Neural cell (in vitro differentiated cells): Measurements from ENCODE around the gene P2RY6. TPM values are rescaled to one million over a fixed set of nuclear protein-coding genes. Genes with fewer than 3 reads are reported as not detected.

Experiments
- H2AFZ ChIP-seq: fragments of 200-600, 300-800 bp; sonication (generic), shearing (Covaris generic); 2 replicates; pipeline ENCODE4 v1.6.0; 2014; ENCODE audit warnings: low read depth, mild to moderate bottlenecking, antibody characterized with exemption, low read length, moderate library complexity
- H3F3A ChIP-seq: fragments of 200-600 bp; shearing (Covaris generic); 2 replicates; pipeline ENCODE4 v1.6.1; 2016; ENCODE audit warnings: mild to moderate bottlenecking, moderate library complexity, mixed read lengths, antibody characterized with exemption, low read length; ENCODE audit not compliant: insufficient read depth, poor library complexity, severe bottlenecking
- H3K27ac ChIP-seq: fragments of 200-600, 300-800 bp; sonication (generic), shearing (Covaris generic); 2 replicates; pipeline ENCODE4 v1.5.1; 2014; ENCODE audit warnings: mild to moderate bottlenecking, low read length, moderate library complexity
- H3K27me3 ChIP-seq: fragments of 300-800, 200-600 bp; sonication (generic), shearing (Covaris generic); 2 replicates; pipeline ENCODE4 v1.6.0; 2014; ENCODE audit warnings: mild to moderate bottlenecking, low read depth, low read length, moderate library complexity; ENCODE audit not compliant: insufficient read depth
- H3K36me3 ChIP-seq: fragments of 300-800, 200-600 bp; sonication (generic), shearing (Covaris generic); 2 replicates; pipeline ENCODE4 v1.5.1; 2014; ENCODE audit warnings: mild to moderate bottlenecking, antibody characterized with exemption, low read length, moderate library complexity; ENCODE audit not compliant: insufficient read depth
- H3K4me2 ChIP-seq: fragments of 300-800, 200-600 bp; sonication (generic), shearing (Covaris generic); 2 replicates; pipeline ENCODE4 v1.6.0; 2014; ENCODE audit warnings: mild to moderate bottlenecking, low read length
- H3K4me3 ChIP-seq: fragments of 300-800, 200-600 bp; sonication (generic), shearing (Covaris generic); 2 replicates; pipeline ENCODE4 v1.5.1; 2014; ENCODE audit warnings: mild to moderate bottlenecking, low read length, moderate library complexity
- H3K79me2 ChIP-seq: fragments of 200-600 bp; shearing (Covaris generic); replicated peaks from 2 replicates; pipeline ENCODE4 v1.6.0; 2014; ENCODE audit warnings: mild to moderate bottlenecking, low read length, moderate library complexity; ENCODE audit not compliant: insufficient read depth
- H3K9ac ChIP-seq: fragments of 300-800, 200-600 bp; sonication (generic), shearing (Covaris generic); 2 replicates; pipeline ENCODE4 v1.6.1; 2016; ENCODE audit warnings: mild to moderate bottlenecking, low read length, mixed read lengths
- H3K9me2 ChIP-seq: fragments of 200-600 bp; shearing (Covaris generic); 2 replicates; pipeline ENCODE4 v1.6.1; 2016; ENCODE audit warnings: mild to moderate bottlenecking, low read length, mixed read lengths; ENCODE audit not compliant: insufficient read depth
- H3K9me3 ChIP-seq: fragments of 200-600, 300-800 bp; sonication (generic), shearing (Covaris generic); 2 replicates; pipeline ENCODE4 v1.6.1; 2016; ENCODE audit warnings: mild to moderate bottlenecking, mixed run types, low read length, moderate library complexity, mixed read lengths
- H4K20me1 ChIP-seq: fragments of 200-600 bp; shearing (Covaris generic); 2 replicates; pipeline ENCODE4 v1.6.1; 2016; ENCODE audit warnings: mild to moderate bottlenecking, mixed run types; ENCODE audit not compliant: insufficient read depth
- EP300 ChIP-seq: fragments of 450-650 bp; conservative IDR thresholded peaks from 2 replicates; pipeline ENCODE4 v1.6.1; 2014; ENCODE audit warnings: antibody characterized with exemption, mild to moderate bottlenecking, moderate library complexity; ENCODE audit not compliant: poor library complexity, severe bottlenecking
- EZH2 ChIP-seq: fragments of 200-600, 300-800 bp; shearing (Covaris generic), sonication (generic); IDR thresholded peaks from 2 replicates; pipeline ENCODE4 v1.6.1; 2014; ENCODE audit warnings: antibody characterized with exemption, low read length, borderline replicate concordance, mild to moderate bottlenecking; ENCODE audit not compliant: insufficient read depth, poor library complexity, severe bottlenecking
- MXI1 ChIP-seq: fragments of 450-650 bp; conservative IDR thresholded peaks from 2 replicates; pipeline ENCODE4 v1.6.1; 2014; ENCODE audit warnings: antibody characterized with exemption, mild to moderate bottlenecking; ENCODE audit not compliant: poor library complexity, severe bottlenecking
- POLR2AphosphoS5 ChIP-seq: IDR thresholded peaks from 2 replicates; pipeline ENCODE4 v1.6.1; 2012
- SMC3 ChIP-seq: fragments of 450-650 bp; conservative IDR thresholded peaks from 2 replicates; pipeline ENCODE4 v1.6.1; 2014; ENCODE audit warnings: antibody characterized with exemption, mild to moderate bottlenecking, moderate library complexity; ENCODE audit not compliant: poor library complexity
- TAF1 ChIP-seq: IDR thresholded peaks from 2 replicates; pipeline ENCODE4 v1.6.1; 2012; ENCODE audit warnings: low read depth
- polyA plus RNA-seq: library from polyadenylated mRNA; depleted of rRNA; stranded (reverse); fragments of >200 nt; gene quantifications from 2 replicates; pipeline ENCODE4 v1.2.3, GENCODE V29; 2014
- TF ChIP-seq, protein P1 (sequence below): IDR thresholded peaks from 2 replicates; pipeline ENCODE4 v1.6.1; 2012; ENCODE audit warnings: borderline replicate concordance
- TF ChIP-seq, protein P2 (sequence below): fragments of 450-650 bp; IDR thresholded peaks from 2 replicates; pipeline ENCODE4 v1.5.1; 2014; ENCODE audit warnings: antibody characterized with exemption, mild to moderate bottlenecking, moderate library complexity; ENCODE audit not compliant: poor library complexity, severe bottlenecking

The P2RY6 gene
- polyA plus RNA-seq, 1 donor from 2014 or later, result not detected

DNA sequence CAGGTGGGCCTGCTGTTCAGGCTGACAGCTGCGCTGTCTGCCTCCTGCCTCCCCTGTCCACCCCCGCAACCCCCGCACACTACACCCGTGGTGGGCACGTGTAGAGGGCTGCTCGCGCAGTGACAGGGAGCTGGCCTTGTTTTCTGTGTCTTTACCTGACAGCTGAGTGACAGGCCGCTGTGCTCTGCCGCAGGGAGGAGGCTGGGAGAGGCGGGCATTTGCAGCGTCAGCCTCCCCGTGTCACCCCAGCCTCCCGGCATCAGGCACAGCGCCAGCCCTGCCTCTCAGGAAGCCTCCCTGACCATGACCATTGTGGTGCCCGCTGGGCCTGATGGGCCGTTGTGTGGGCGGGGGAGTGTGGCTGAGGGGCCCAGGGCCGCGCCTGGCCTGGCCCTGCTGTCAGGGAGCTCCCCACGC lies 72.1 kb downstream of the P2RY6 start:
- TF ChIP-seq POLR2AphosphoS5, result peak; percentile 79
- TF ChIP-seq SMC3, result no peak
- no peak for TF ChIP-seq TAF1
- TF ChIP-seq EP300, result peak; percentile 93
- peak; percentile 54 for TF ChIP-seq MXI1
- TF ChIP-seq, protein P1, sequence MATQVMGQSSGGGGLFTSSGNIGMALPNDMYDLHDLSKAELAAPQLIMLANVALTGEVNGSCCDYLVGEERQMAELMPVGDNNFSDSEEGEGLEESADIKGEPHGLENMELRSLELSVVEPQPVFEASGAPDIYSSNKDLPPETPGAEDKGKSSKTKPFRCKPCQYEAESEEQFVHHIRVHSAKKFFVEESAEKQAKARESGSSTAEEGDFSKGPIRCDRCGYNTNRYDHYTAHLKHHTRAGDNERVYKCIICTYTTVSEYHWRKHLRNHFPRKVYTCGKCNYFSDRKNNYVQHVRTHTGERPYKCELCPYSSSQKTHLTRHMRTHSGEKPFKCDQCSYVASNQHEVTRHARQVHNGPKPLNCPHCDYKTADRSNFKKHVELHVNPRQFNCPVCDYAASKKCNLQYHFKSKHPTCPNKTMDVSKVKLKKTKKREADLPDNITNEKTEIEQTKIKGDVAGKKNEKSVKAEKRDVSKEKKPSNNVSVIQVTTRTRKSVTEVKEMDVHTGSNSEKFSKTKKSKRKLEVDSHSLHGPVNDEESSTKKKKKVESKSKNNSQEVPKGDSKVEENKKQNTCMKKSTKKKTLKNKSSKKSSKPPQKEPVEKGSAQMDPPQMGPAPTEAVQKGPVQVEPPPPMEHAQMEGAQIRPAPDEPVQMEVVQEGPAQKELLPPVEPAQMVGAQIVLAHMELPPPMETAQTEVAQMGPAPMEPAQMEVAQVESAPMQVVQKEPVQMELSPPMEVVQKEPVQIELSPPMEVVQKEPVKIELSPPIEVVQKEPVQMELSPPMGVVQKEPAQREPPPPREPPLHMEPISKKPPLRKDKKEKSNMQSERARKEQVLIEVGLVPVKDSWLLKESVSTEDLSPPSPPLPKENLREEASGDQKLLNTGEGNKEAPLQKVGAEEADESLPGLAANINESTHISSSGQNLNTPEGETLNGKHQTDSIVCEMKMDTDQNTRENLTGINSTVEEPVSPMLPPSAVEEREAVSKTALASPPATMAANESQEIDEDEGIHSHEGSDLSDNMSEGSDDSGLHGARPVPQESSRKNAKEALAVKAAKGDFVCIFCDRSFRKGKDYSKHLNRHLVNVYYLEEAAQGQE, result peak; percentile 50
- H4K20me1 ChIP-seq, result no peaks in the 10 kb centered on the region
- peak overlapping the region; percentile 39 for H3K4me2 ChIP-seq
- H3K9ac ChIP-seq, result peak overlapping the region; percentile 65
- no peaks in the 10 kb centered on the region for H3K27me3 ChIP-seq
- H3K79me2 ChIP-seq, result peaks cover 7% of the 10 kb centered on the region
- peak overlapping the region; percentile 21 for H2AFZ ChIP-seq
- peak overlapping the region; percentile 52 for H3K4me3 ChIP-seq
- H3F3A ChIP-seq, result no peaks in the 10 kb centered on the region
- H3K9me2 ChIP-seq, result no peaks in the 10 kb centered on the region
- no peaks in the 10 kb centered on the region for H3K36me3 ChIP-seq
- H3K9me3 ChIP-seq, result no peaks in the 10 kb centered on the region
- H3K27ac ChIP-seq, result peak overlapping the region; percentile 74

DNA sequence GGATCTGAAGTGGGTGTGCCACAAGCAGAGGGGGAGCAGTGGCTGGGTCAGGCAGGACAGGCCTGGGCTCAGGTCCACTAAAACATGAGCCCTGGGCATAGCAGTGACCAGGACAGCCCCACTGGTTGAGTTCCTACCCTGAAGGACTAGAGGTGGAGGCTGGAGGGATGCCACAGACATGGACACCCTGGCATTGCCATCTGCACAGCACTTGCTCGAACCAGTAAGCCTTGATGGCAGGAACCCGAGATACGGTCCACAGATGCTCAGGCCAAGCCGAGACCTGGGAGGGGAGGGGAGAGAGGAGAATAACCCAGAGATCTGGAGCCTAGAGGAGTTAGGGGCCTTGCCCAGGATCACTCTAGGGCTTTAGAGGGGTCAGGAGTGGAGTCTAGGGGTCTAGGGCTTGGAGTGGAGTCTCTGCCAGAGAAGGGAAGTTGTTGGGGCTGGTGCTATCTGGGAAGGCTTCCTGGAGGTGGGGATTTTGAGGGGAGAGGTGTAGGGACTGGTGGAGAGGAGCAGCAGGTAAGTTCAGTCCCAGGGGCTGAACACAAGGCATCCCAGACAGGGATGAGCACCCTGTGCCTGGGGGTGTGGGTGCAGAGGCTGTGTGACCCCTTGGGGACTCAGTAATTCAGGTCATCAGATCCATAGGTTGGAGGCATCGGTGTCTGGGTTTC lies 73.5 kb downstream of the P2RY6 start:
- Histone ChIP-seq H3K27me3 (no peaks in the 10 kb centered on the region), H3K9ac (no peak overlapping the region), H3K36me3 (no peaks in the 10 kb centered on the region), H3K9me2 (no peaks in the 10 kb centered on the region), H3K79me2 (peaks cover 7% of the 10 kb centered on the region), H3K9me3 (no peaks in the 10 kb centered on the region), H3K4me2 (no peak overlapping the region), H4K20me1 (no peaks in the 10 kb centered on the region), H3F3A (no peaks in the 10 kb centered on the region), H3K4me3 (no peak overlapping the region), H2AFZ (no peak overlapping the region), H3K27ac (no peak overlapping the region)
- TF ChIP-seq, protein P2, sequence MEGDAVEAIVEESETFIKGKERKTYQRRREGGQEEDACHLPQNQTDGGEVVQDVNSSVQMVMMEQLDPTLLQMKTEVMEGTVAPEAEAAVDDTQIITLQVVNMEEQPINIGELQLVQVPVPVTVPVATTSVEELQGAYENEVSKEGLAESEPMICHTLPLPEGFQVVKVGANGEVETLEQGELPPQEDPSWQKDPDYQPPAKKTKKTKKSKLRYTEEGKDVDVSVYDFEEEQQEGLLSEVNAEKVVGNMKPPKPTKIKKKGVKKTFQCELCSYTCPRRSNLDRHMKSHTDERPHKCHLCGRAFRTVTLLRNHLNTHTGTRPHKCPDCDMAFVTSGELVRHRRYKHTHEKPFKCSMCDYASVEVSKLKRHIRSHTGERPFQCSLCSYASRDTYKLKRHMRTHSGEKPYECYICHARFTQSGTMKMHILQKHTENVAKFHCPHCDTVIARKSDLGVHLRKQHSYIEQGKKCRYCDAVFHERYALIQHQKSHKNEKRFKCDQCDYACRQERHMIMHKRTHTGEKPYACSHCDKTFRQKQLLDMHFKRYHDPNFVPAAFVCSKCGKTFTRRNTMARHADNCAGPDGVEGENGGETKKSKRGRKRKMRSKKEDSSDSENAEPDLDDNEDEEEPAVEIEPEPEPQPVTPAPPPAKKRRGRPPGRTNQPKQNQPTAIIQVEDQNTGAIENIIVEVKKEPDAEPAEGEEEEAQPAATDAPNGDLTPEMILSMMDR, result no peak
- TF ChIP-seq, protein P1, result no peak
- no peak for TF ChIP-seq POLR2AphosphoS5
- no peak for TF ChIP-seq MXI1
- TF ChIP-seq EP300, result no peak
- TF ChIP-seq SMC3, result no peak
- no peak for TF ChIP-seq EZH2
